Fibroblast of lung (primary cell): ENCODE measurements around the gene CWH43. TPM values are rescaled to one million over a fixed set of nuclear protein-coding genes. Genes with fewer than 3 reads are reported as not detected.
A peak's percentile ranks its signal among the peaks of the same experiment; 100 is the strongest.
"Not testable (repeated sequence)": the region's sequence is repeated elsewhere in the genome, so short reads cannot be mapped to it uniquely, and the experiment has no call there.

Experiments used
- DNase-seq, 2 donors: peaks; one replicate each; pipeline versions ENCODE4 v3.0.0 to v3.0.0-alpha.2; 2010; ENCODE audit warnings: low read depth in 2 of 2
- H2AFZ ChIP-seq: 2 replicates; pipeline ENCODE4 v1.5.1; 2012; ENCODE audit warnings: low read length, control low read depth, inconsistent platforms
- H3K27ac ChIP-seq: 2 replicates; pipeline ENCODE4 v1.5.1; 2011; ENCODE audit warnings: low read length, control low read depth; ENCODE audit not compliant: insufficient read depth
- H3K27me3 ChIP-seq: 2 replicates; pipeline ENCODE4 v1.5.1; 2011; ENCODE audit warnings: mild to moderate bottlenecking, low read length; ENCODE audit not compliant: control insufficient read depth, insufficient read depth
- H3K36me3 ChIP-seq: 2 replicates; pipeline ENCODE4 v1.5.1; 2011; ENCODE audit warnings: low read length; ENCODE audit not compliant: control insufficient read depth, insufficient read depth
- H3K4me1 ChIP-seq: 2 replicates; pipeline ENCODE4 v1.5.1; 2011; ENCODE audit warnings: low read length; ENCODE audit not compliant: control insufficient read depth, insufficient read depth; ENCODE audit errors: extremely low read depth
- H3K4me2 ChIP-seq: 2 replicates; pipeline ENCODE4 v1.5.1; 2011; ENCODE audit warnings: low read length, control low read depth; ENCODE audit not compliant: insufficient read depth; ENCODE audit errors: extremely low read depth
- H3K4me3 ChIP-seq, 4 experiments: fragments of 200-600 bp in 1 of 4; sonication (generic) in 1 of 4; replicated peaks in 1 of 4; 2 replicates each; pipeline ENCODE4 v1.5.1; 2011 to 2016; ENCODE audit warnings: low read length in 4 of 4, low read depth in 3 of 4, mild to moderate bottlenecking in 3 of 4, control low read depth in 2 of 4, inconsistent platforms in 1 of 4, mixed read lengths in 1 of 4; ENCODE audit not compliant: insufficient read depth in 1 of 4; ENCODE audit errors: control extremely low read depth in 1 of 4
- H3K79me2 ChIP-seq: 2 replicates; pipeline ENCODE4 v1.5.1; 2012; ENCODE audit warnings: mild to moderate bottlenecking, low read length, inconsistent platforms; ENCODE audit not compliant: control insufficient read depth, insufficient read depth
- H3K9ac ChIP-seq: 2 replicates; pipeline ENCODE4 v1.5.1; 2011; ENCODE audit warnings: mild to moderate bottlenecking, low read length, control low read depth; ENCODE audit not compliant: insufficient read depth
- H3K9me3 ChIP-seq: 2 replicates; pipeline ENCODE4 v1.5.1; 2012; ENCODE audit warnings: low read depth, low read length; ENCODE audit not compliant: control insufficient read depth, insufficient read depth
- H4K20me1 ChIP-seq: 2 replicates; pipeline ENCODE4 v1.5.1; 2011; ENCODE audit warnings: low read length; ENCODE audit not compliant: control insufficient read depth, insufficient read depth; ENCODE audit errors: extremely low read depth
- CTCF ChIP-seq, 2 donors: IDR thresholded peaks in 1 of 2; conservative IDR thresholded peaks in 1 of 2; 1 replicate in 1 of 2; 2 replicates in 1 of 2; pipeline ENCODE4 v1.5.1; 2011 to 2012; ENCODE audit warnings: low read length in 2 of 2, control low read depth in 1 of 2, inconsistent platforms in 1 of 2, low read depth in 1 of 2, mild to moderate bottlenecking in 1 of 2
- EZH2 ChIP-seq: IDR thresholded peaks from 2 replicates; pipeline ENCODE4 v1.5.1; 2012; ENCODE audit warnings: low read length, control low read depth, mild to moderate bottlenecking; ENCODE audit errors: missing control alignments
- polyA plus RNA-seq, 2 donors: library from polyadenylated mRNA; depleted of rRNA in 1 of 2; stranded (reverse) in 1 of 2; unstranded in 1 of 2; fragments of >200 nt; gene quantifications; 2 replicates each; pipeline ENCODE4 v1.2.1, GENCODE V29; 2011 to 2012; ENCODE audit warnings: missing spikeins in 1 of 2
- total RNA-seq: library from RNA; depleted of rRNA; stranded (reverse); fragments of >200 nt; gene quantifications from 2 replicates; pipeline ENCODE4 v1.2.1, GENCODE V29; 2014

The CWH43 gene
- total and polyA plus RNA-seq, 2 donors (not counting 1 experiment from before 2014, with no cell fraction given), result not detected

- no peaks in the 10 kb centered on the region for H3K36me3 ChIP-seq
- H3K9ac ChIP-seq, result no peak overlapping the region
- H3K79me2 ChIP-seq, result no peaks in the 10 kb centered on the region
- no peak overlapping the region for H2AFZ ChIP-seq
- H3K9me3 ChIP-seq, result no peaks in the 10 kb centered on the region
- DNase-seq, result no peak
- TF ChIP-seq CTCF (conservative IDR thresholded peaks at IDR 0.05 in 1 of 2, IDR thresholded peaks at IDR 0.05 in 1 of 2; ENCODE audit: low read depth in 1 of 2, low read length in 2 of 2) (no peak), EZH2 (no peak)
- H3K27ac ChIP-seq, result no peak overlapping the region
- H4K20me1 ChIP-seq, result no peaks in the 10 kb centered on the region
- no peak overlapping the region for H3K4me2 ChIP-seq
- H3K4me3 ChIP-seq, result no peak overlapping the region
- H3K27me3 ChIP-seq, result no peaks in the 10 kb centered on the region
- no peaks in the 10 kb centered on the region for H3K4me1 ChIP-seq
Observed at GRCh38 chr4:48949086-48949485, 37.0 kb upstream of the CWH43 start.

- H3K4me2 ChIP-seq, result no peak overlapping the region
- peak in 1 of 2 donors; percentile 22 for DNase-seq
- H3K9ac ChIP-seq, result no peak overlapping the region
Observed at GRCh38 chr4:48949518-48950219, 36.4 kb upstream of the CWH43 start.

GRCh38 chr4:48954314-48954713 lies 31.8 kb upstream of the CWH43 start:
- Histone ChIP-seq H3K36me3 (no peaks in the 10 kb centered on the region), H3K9me3 (no peaks in the 10 kb centered on the region), H3K9ac (no peak overlapping the region), H3K27ac (no peak overlapping the region), H3K4me2 (no peak overlapping the region), H3K4me3 (no peak overlapping the region), H3K27me3 (no peaks in the 10 kb centered on the region), H3K79me2 (no peaks in the 10 kb centered on the region), H3K4me1 (no peaks in the 10 kb centered on the region), H2AFZ (no peak overlapping the region), H4K20me1 (no peaks in the 10 kb centered on the region)
- TF ChIP-seq EZH2, result no peak
- peak in 1 of 2 donors; percentile 72 for DNase-seq

More at GRCh38 chr4:48949518-48950219, 36.4 kb upstream of the CWH43 start:
- no peaks in the 10 kb centered on the region for H3K79me2 ChIP-seq
- H3K4me3 ChIP-seq, result no peak overlapping the region
- H3K9me3 ChIP-seq, result no peaks in the 10 kb centered on the region
- TF ChIP-seq CTCF (conservative IDR thresholded peaks at IDR 0.05 in 1 of 2, IDR thresholded peaks at IDR 0.05 in 1 of 2; ENCODE audit: low read depth in 1 of 2, low read length in 2 of 2) (no peak), EZH2 (no peak)
- no peaks in the 10 kb centered on the region for H3K36me3 ChIP-seq
- H3K27ac ChIP-seq, result no peak overlapping the region
- no peaks in the 10 kb centered on the region for H3K4me1 ChIP-seq
- no peak overlapping the region for H2AFZ ChIP-seq
- H3K27me3 ChIP-seq, result no peaks in the 10 kb centered on the region
- H4K20me1 ChIP-seq, result no peaks in the 10 kb centered on the region

- not testable (repeated sequence) for H3K36me3 ChIP-seq, H3K79me2 ChIP-seq, H4K20me1 ChIP-seq, H3K4me1 ChIP-seq, H3K27me3 ChIP-seq, H2AFZ ChIP-seq, H3K27ac ChIP-seq, H3K9me3 ChIP-seq, DNase-seq, H3K9ac ChIP-seq, H3K4me3 ChIP-seq, H3K4me2 ChIP-seq
Observed at GRCh38 chr4:48957366-48957765, 28.7 kb upstream of the CWH43 start.
